Stomach smooth muscle (tissue), 2 donors: Measurements from ENCODE around the gene REC114.
A peak's percentile ranks its signal among the peaks of the same experiment; 100 is the strongest.

Source experiments
- H3K27ac ChIP-seq: one replicate; pipeline ENCODE4 v1.7.0; 2013; ENCODE audit warnings: mild to moderate bottlenecking, low read length, inconsistent platforms
- H3K27me3 ChIP-seq, 2 donors: one replicate each; pipeline ENCODE4 v1.7.0; 2013; ENCODE audit warnings: low read length in 2 of 2; ENCODE audit not compliant: insufficient read depth in 2 of 2, control insufficient read depth in 1 of 2
- H3K36me3 ChIP-seq, 2 donors: one replicate each; pipeline ENCODE4 v1.7.0; 2013; ENCODE audit warnings: low read length in 2 of 2; ENCODE audit not compliant: control insufficient read depth in 2 of 2, insufficient read depth in 2 of 2
- H3K4me1 ChIP-seq: one replicate; pipeline ENCODE4 v1.7.0; 2013; ENCODE audit warnings: low read length; ENCODE audit not compliant: control insufficient read depth, insufficient read depth
- H3K4me3 ChIP-seq, 2 donors: one replicate each; pipeline ENCODE4 v1.7.0; 2013; ENCODE audit warnings: low read length in 2 of 2
- H3K9ac ChIP-seq, 2 donors: one replicate each; pipeline ENCODE4 v1.7.0; 2013; ENCODE audit warnings: low read length in 2 of 2, mild to moderate bottlenecking in 1 of 2
- H3K9me3 ChIP-seq, 2 donors: one replicate each; pipeline ENCODE4 v1.7.0; 2013; ENCODE audit warnings: low read length in 2 of 2; ENCODE audit not compliant: control insufficient read depth in 2 of 2
- donor health status: healthy.
- donor health status: Pancreatic carcinoma.

The REC114 gene

DNA sequence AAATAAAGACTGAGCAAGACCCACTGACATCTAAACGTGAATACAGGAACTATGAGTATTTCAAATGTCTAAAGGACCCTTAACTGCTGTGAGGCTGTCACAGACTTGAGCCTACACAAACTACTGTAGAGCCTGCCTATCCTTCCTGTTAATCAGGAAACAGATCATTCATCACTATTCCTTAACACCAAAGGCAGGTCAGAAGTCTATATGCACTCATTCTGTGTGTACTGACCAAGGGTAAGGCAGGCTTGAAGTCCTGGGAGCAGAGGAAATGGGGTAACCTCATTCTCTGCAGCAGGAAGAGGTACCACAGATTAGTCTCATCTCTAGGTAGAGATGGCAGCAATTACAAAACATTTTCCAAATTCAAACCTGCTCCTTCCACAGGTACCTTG lies 159.5 kb downstream of the REC114 start:
- H3K4me1 ChIP-seq, result peaks cover 62% of the 10 kb centered on the region
- no peaks in the 10 kb centered on the region for H3K36me3 ChIP-seq
- peak overlapping the region; percentile 78 for H3K27ac ChIP-seq
- H3K9ac ChIP-seq, result peak overlapping the region in 1 of 2 donors; percentile 33
- no peaks in the 10 kb centered on the region for H3K27me3 ChIP-seq
- H3K9me3 ChIP-seq, result no peaks in the 10 kb centered on the region
- peak overlapping the region; percentile 56 for H3K4me3 ChIP-seq

DNA sequence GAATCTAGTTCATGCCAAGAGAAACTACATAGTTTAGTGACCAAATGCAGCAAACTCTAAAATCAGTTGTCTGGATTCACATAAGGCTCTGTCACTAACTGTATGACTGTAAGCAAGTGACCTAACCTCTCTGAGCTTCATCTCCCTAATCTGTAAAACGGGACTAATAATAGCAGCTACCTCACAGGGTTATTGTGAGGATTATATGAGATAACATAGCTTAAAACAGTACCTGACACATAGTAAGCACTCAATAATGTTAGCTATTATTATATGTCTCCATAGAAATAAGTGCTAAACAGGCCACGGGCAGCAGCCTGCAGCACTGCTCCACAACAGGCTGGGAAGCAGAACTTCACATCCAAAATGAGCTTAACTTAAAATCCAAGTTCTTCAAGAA lies 160.0 kb downstream of the REC114 start:
- peak overlapping the region in 1 of 2 donors; percentile 33 for H3K9ac ChIP-seq

DNA sequence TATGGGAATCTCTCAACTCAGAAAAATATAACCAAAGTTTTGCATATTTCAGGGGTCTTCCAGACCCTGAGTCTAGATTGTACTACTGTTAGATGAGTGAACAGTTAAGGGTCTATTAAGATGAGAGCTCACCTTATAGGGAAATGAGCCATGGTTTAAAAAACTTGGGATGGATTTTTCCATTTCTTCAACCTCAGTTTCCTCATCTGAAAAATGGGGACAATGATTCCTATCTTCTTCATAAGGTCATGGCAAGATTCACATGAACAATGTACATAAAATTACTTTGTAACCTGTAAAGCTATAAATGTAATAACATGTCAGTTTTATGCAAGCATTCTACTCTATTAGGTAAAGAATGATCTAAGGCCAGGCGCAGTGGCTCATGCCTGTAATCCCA lies 161.5 kb downstream of the REC114 start:
- no peak overlapping the region for H3K9ac ChIP-seq
- H3K27ac ChIP-seq, result no peak overlapping the region
- no peak overlapping the region for H3K4me3 ChIP-seq
- H3K36me3 ChIP-seq, result no peaks in the 10 kb centered on the region
- H3K9me3 ChIP-seq, result no peaks in the 10 kb centered on the region
- H3K4me1 ChIP-seq, result peaks cover 49% of the 10 kb centered on the region
- H3K27me3 ChIP-seq, result no peaks in the 10 kb centered on the region

More for the DNA sequence above, 160.0 kb downstream of the REC114 start:
- Histone ChIP-seq H3K36me3 (no peaks in the 10 kb centered on the region), H3K9me3 (no peaks in the 10 kb centered on the region), H3K4me1 (peaks cover 61% of the 10 kb centered on the region), H3K27me3 (no peaks in the 10 kb centered on the region), H3K27ac (no peak overlapping the region), H3K4me3 (no peak overlapping the region)

DNA sequence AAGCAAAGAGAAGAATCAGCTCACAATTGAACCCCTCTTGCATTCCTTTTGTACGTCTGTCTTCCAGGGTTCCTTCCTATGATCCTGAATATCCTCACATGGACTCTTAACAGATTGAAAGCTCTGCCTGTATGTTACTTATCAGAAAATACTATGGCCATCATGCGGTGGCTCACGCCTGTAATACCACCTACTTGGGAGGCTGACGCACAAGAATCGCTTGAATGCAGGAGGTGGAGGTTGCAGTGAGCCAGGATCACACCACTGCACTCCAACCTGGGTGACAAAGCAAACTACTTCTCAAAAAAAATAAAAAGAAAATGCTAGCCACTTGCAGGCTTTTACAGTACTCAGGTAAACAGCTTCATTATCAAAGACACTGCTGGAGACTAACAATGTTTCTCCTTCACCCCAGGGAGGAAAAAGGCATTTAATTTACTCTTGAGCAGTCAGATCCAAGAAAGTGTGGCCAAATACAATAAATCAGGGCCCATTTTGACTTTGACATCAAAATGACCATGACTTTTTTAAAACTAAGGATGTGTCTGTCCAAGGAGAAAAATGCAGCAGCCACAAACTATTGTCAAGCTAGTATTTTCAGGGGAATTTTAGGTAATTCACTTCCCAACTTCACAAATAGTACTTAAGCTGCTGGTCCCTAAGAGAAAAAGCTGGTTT lies 162.9 kb downstream of the REC114 start:
- Histone ChIP-seq H3K9ac (no peak overlapping the region), H3K27ac (no peak overlapping the region), H3K9me3 (no peaks in the 10 kb centered on the region), H3K27me3 (no peaks in the 10 kb centered on the region), H3K4me1 (peaks cover 42% of the 10 kb centered on the region), H3K36me3 (no peaks in the 10 kb centered on the region), H3K4me3 (no peak overlapping the region)

DNA sequence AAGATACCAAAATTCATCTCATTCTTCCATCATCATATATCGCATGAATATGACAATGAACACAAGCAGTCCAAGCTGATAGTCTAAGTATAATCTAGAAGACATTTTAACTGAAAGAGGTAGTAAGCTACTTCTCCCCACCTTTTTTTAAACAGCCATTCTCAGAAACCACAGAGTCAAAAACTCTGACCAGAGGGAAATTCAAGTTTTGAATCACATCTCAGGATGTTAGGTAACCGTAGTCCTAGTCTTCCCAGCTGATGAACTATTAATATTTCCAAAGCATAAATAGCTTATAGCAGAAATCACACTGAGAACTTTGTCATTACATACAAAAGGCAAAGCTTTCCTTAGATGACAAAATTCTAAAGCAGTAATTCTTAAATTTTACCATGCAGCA lies 164.4 kb downstream of the REC114 start:
- Histone ChIP-seq H3K4me1 (peaks cover 27% of the 10 kb centered on the region), H3K27me3 (no peaks in the 10 kb centered on the region), H3K27ac (no peak overlapping the region), H3K9me3 (no peaks in the 10 kb centered on the region), H3K36me3 (no peaks in the 10 kb centered on the region), H3K9ac (no peak overlapping the region), H3K4me3 (no peak overlapping the region)

DNA sequence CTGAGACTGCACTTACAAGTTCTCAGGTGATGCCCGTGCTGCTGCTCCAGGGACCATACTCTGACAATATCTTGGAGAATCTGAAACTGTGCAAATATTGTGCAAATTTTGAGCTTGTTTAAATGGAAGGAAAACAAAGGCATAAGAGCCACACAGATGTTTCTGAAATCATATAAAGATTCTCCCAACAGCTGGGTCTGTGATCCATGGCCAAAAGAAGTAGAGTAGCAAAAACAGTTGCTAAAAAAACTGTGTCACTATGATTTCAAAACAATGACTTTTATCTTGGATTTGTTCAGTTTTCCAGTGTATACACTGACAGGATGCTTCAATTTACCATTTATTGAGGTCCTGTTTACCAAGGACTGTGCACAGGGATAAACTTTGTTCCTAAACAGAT lies 164.9 kb downstream of the REC114 start:
- H3K4me3 ChIP-seq, result no peak overlapping the region
- no peaks in the 10 kb centered on the region for H3K9me3 ChIP-seq
- H3K9ac ChIP-seq, result no peak overlapping the region
- no peaks in the 10 kb centered on the region for H3K36me3 ChIP-seq
- no peaks in the 10 kb centered on the region for H3K27me3 ChIP-seq
- H3K4me1 ChIP-seq, result peaks cover 23% of the 10 kb centered on the region
- no peak overlapping the region for H3K27ac ChIP-seq

DNA sequence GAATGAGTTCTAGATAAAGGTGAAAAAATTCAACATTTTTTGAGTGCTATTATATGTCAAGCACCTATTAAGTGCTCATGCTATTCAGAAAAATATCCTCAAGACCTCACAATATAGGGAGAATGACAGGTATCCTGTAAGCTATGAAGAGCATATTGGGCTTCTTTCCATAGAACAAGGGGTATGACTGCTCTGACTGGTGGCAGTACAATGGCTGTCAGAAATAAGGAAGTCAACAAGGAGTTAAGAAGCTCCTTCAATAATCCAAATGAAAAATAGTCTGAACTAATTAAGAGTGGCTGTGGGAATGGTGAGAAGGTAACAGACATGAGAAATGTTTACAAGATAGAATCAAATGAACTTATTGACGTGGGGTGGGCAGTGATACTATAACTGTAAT lies 165.5 kb downstream of the REC114 start:
- Histone ChIP-seq H3K9ac (no peak overlapping the region), H3K4me3 (no peak overlapping the region), H3K36me3 (no peaks in the 10 kb centered on the region), H3K4me1 (peaks cover 18% of the 10 kb centered on the region), H3K27ac (no peak overlapping the region), H3K9me3 (no peaks in the 10 kb centered on the region), H3K27me3 (no peaks in the 10 kb centered on the region)

DNA sequence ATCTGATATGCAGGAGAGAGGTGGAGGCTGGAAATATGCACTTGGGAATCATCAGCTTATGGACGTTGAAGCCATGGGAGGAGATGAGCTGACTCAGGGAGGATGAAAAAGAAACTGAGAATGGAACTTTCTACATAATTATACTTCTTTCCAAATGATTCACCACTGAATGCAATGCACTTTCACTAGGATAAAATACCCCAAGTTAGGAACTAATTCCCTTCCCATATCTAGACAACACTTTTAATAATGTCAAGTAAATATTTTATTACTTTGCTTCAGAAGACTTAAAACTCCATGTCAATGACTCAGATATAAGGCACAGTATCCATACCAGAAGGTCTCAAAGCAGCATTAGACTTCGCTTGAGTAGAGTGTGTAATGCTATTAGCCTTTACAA lies 166.0 kb downstream of the REC114 start:
- Histone ChIP-seq H3K4me3 (no peak overlapping the region), H3K36me3 (no peaks in the 10 kb centered on the region), H3K27ac (no peak overlapping the region), H3K9ac (no peak overlapping the region), H3K4me1 (peaks cover 18% of the 10 kb centered on the region), H3K27me3 (no peaks in the 10 kb centered on the region), H3K9me3 (no peaks in the 10 kb centered on the region)
